A673 (cell line): ENCODE data around the gene SBK2. TPM values are rescaled to one million over a fixed set of nuclear protein-coding genes. Genes with fewer than 3 reads are reported as not detected.
A peak's percentile ranks its signal among the peaks of the same experiment; 100 is the strongest.

Experiments
- BruUV-seq: library from RNA; stranded (reverse); fragments of 400-500 nt; replicated peaks from 2 replicates; lab custom pipeline; 2021; lab: Mats Ljungman, UMichigan
- CTCF ChIA-PET: fragments of 300-600 bp; sonication (Branson Sonifier 250); formaldehyde crosslinking; loops from one replicate; lab custom pipeline; 2022; ENCODE audit warnings: antibody characterized with exemption; lab: Charles Lee
- POLR2A ChIA-PET: fragments of 300-600 bp; sonication (Branson Sonifier 250); formaldehyde crosslinking; loops from one replicate; lab custom pipeline; 2022; ENCODE audit warnings: antibody characterized with exemption; ENCODE audit not compliant: low non-redundant PET; lab: Charles Lee
- DNase-seq: peaks from one replicate; pipeline ENCODE4 v3.0.0-alpha.2; 2015; ENCODE audit warnings: low spot score
- H3K27ac ChIP-seq: fragments of 200-600 bp; sonication (generic); 2 replicates; pipeline ENCODE4 v1.5.1; 2016; ENCODE audit warnings: mixed run types, low read depth, mild to moderate bottlenecking, mixed read lengths, antibody characterized with exemption, low read length; ENCODE audit not compliant: poor library complexity, severe bottlenecking
- H3K27me3 ChIP-seq: fragments of 200-600 bp; sonication (generic); replicated peaks from 2 replicates; pipeline ENCODE4 v1.6.1; 2017; ENCODE audit warnings: mixed run types, low read depth, mild to moderate bottlenecking, mixed read lengths, antibody characterized with exemption, low read length; ENCODE audit not compliant: insufficient read depth, poor library complexity
- H3K36me3 ChIP-seq: fragments of 200-600 bp; sonication (generic); 2 replicates; pipeline ENCODE4 v1.6.1; 2016; ENCODE audit warnings: mixed run types, mild to moderate bottlenecking, mixed read lengths, antibody characterized with exemption, low read length; ENCODE audit not compliant: insufficient read depth, poor library complexity, severe bottlenecking
- H3K4me1 ChIP-seq: fragments of 200-600 bp; sonication (generic); 2 replicates; pipeline ENCODE4 v1.6.1; 2017; ENCODE audit warnings: mixed run types, mild to moderate bottlenecking, mixed read lengths, antibody characterized with exemption, low read length; ENCODE audit not compliant: insufficient read depth, poor library complexity, severe bottlenecking
- H3K4me3 ChIP-seq: fragments of 200-600 bp; sonication (generic); 2 replicates; pipeline ENCODE4 v1.5.1; 2016; ENCODE audit warnings: low read depth, mixed run types, mild to moderate bottlenecking, mixed read lengths, low read length; ENCODE audit not compliant: poor library complexity, severe bottlenecking
- H3K9me3 ChIP-seq: fragments of 200-600 bp; sonication (generic); 2 replicates; pipeline ENCODE4 v1.6.1; 2016; ENCODE audit warnings: mixed run types, low read depth, mild to moderate bottlenecking, mixed read lengths, antibody characterized with exemption, low read length; ENCODE audit not compliant: poor library complexity, severe bottlenecking
- EZH2 ChIP-seq: fragments of 200-600 bp; sonication (generic); IDR thresholded peaks from 2 replicates; pipeline ENCODE4 v1.6.1; 2017; ENCODE audit warnings: borderline replicate concordance, low read depth, mild to moderate bottlenecking, mixed read lengths, antibody characterized with exemption, low read length; ENCODE audit not compliant: poor library complexity, severe bottlenecking
- intact Hi-C: fragments of 100-400 bp; cut with micrococcal nuclease; formaldehyde crosslinking; loops from one replicate; pipeline ENCODE4 v1.10.0; 2022; ENCODE audit not compliant: unreplicated experiment
- total RNA-seq: library from RNA; stranded (reverse); gene quantifications from 2 replicates; pipeline ENCODE4 v1.2.3, GENCODE V29; 2021
- TF ChIP-seq, protein P1 (sequence below): fragments of 300-800, 200-600 bp; sonication (generic); conservative IDR thresholded peaks from 2 replicates; pipeline ENCODE4 v1.5.1; 2017; ENCODE audit warnings: low read depth, mild to moderate bottlenecking, antibody characterized with exemption, low read length, moderate library complexity, mixed read lengths

The SBK2 gene
- total RNA-seq, 1 experiment from 2014 or later: not detected

DNA sequence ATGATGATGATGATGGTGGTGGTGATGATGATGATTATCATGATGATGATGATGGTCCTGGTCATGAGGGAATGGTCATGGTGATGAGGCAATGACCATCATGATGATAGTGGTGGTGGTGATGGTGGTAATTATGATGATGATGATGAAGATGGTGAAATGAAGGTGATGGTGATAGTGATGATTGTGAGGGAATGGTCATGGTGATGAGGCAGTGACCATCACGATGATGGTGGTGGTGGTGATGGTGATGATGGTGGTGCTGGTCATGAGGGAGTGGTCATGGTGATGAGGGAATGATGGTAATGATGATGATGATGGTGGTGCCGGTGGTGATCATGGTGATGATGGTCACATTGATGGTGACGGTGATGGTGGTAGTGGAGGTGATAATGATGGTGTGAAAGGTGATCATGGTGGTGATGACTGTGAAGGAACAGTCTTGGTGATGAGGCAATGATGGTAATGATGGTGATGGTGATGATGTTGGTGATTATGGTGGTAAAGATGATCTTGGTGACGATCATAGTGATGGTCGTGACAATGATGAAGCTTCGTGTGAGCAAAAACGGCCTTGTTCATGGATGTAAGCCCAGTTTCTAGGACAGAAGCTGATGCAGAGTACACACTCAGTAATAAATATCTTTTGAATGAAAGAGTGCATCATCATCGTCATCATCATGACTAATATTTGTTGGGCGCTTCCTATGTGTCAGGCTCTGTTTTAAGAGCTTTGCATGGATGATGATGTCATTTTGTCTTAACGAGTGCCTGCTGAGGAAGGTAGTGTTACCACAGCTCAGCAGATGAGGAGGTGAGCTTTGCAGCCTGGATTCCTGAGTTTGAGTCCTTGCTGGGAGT lies 17.3 kb downstream of the SBK2 start:
- no TSS peak for BruUV-seq
- Histone ChIP-seq H3K27me3 (no peaks in the 10 kb centered on the region), H3K9me3 (no peaks in the 10 kb centered on the region), H3K4me3 (no peak overlapping the region), H3K27ac (no peak overlapping the region), H3K36me3 (no peaks in the 10 kb centered on the region), H3K4me1 (no peaks in the 10 kb centered on the region)
- TF ChIP-seq, protein P1, sequence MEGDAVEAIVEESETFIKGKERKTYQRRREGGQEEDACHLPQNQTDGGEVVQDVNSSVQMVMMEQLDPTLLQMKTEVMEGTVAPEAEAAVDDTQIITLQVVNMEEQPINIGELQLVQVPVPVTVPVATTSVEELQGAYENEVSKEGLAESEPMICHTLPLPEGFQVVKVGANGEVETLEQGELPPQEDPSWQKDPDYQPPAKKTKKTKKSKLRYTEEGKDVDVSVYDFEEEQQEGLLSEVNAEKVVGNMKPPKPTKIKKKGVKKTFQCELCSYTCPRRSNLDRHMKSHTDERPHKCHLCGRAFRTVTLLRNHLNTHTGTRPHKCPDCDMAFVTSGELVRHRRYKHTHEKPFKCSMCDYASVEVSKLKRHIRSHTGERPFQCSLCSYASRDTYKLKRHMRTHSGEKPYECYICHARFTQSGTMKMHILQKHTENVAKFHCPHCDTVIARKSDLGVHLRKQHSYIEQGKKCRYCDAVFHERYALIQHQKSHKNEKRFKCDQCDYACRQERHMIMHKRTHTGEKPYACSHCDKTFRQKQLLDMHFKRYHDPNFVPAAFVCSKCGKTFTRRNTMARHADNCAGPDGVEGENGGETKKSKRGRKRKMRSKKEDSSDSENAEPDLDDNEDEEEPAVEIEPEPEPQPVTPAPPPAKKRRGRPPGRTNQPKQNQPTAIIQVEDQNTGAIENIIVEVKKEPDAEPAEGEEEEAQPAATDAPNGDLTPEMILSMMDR: no peak
- no peak for TF ChIP-seq EZH2
- CTCF ChIA-PET: interaction anchor here (0.6 kb wide), 1 partner anchor 839 kb away, joined by 3 read pairs; no protein-coding TSS in a partner anchor
- peak; percentile 27 for DNase-seq
- intact Hi-C loops: no loop called here
- POLR2A ChIA-PET: no interaction called here

DNA sequence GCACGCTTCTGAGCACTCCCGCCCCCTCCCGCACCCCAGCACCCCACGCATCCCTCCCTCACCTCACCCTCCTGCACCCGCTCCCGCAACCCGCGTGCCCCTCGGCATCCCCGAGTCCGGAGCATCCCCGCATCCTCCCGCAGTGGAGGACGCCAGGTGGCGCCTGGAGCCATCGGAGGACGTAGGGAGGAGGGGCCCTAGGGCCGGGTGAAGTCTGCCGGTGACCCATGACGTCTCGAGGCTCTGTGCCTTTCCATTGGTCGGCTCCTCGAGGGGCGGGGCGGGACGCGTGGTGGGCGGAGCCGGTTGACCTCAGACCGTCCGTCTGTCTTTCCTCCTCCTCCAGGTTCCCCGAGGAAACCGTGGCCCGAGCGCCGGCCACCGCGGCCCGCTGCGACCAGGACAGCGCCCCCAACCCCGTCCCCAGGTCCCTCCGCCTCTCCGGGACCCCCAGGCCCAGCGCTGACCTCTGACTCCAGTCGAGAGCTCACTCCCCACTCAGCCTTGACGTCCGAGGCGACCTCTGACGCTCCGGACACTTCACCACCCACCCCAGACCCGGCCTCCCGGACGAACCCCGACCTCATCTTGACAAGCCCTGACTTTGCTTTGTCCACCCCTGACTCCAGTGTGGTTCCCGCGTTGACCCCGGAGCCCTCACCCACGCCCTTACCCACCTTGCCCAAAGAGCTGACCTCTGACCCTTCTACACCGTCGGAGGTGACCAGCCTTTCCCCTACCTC lies 19.9 kb downstream of the SBK2 start:
- ChIA-PET POLR2A (no interaction called here), CTCF (interaction anchor here (0.6 kb wide), 1 partner anchor 115 kb away, joined by 11 read pairs; no protein-coding TSS in a partner anchor)
- TF ChIP-seq EZH2: no peak
- TF ChIP-seq, protein P1: peak; percentile 93

DNA sequence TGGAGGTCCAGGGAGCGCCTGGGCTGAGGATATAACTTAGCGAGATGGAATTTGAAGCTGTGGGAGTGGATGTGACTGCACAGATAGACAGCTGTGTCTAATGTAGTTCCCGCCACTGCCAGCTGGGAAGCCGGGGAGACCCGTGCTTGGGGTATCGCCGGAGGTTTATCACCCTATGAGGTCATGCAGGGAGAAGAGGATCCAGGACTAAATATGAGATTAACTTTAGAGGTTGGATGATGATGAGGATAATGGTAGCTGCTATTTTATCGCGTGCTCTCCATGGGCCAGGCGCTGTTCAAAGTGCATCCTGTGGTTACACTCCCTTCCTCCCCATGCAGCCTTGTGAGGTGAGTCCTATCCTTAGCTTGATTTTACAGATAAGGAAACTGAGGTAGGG lies 28.8 kb downstream of the SBK2 start:
- Histone ChIP-seq H3K27ac (no peak overlapping the region), H3K9me3 (no peaks in the 10 kb centered on the region), H3K27me3 (no peaks in the 10 kb centered on the region), H3K4me3 (no peak overlapping the region), H3K36me3 (no peaks in the 10 kb centered on the region), H3K4me1 (no peaks in the 10 kb centered on the region)
- ChIA-PET CTCF (no interaction called here), POLR2A (no interaction called here)
- no TSS peak for BruUV-seq
- intact Hi-C loops: no loop called here
- no peak for DNase-seq
- TF ChIP-seq, protein P1: no peak
- no peak for TF ChIP-seq EZH2

More for the DNA sequence above, 19.9 kb downstream of the SBK2 start:
- DNase-seq: peak; percentile 93
- H3K36me3 ChIP-seq: no peaks in the 10 kb centered on the region
- no TSS peak for BruUV-seq
- H3K27ac ChIP-seq: peak overlapping the region; percentile 75
- H3K4me3 ChIP-seq: peak overlapping the region; percentile 48
- H3K27me3 ChIP-seq: no peaks in the 10 kb centered on the region
- H3K4me1 ChIP-seq: no peaks in the 10 kb centered on the region
- intact Hi-C loops: loop anchor here (1.0 to 2.0 kb wide), 2 partner anchors 89 to 114 kb away; no protein-coding TSS in a partner anchor
- H3K9me3 ChIP-seq: no peaks in the 10 kb centered on the region
